HepG2 (cell line): ENCODE data around the gene EPHA1. TPM values are rescaled to one million over a fixed set of nuclear protein-coding genes. Genes with fewer than 3 reads are reported as not detected.

ENCODE experiments used
- FOXO1 ChIP-seq: sonication (generic); formaldehyde crosslinking; IDR thresholded peaks from 2 replicates; pipeline ENCODE4 v1.4.0; 2020; ENCODE audit warnings: missing genetic modification reagents
- IKZF1 ChIP-seq: fragments of 450-650 bp; IDR thresholded peaks from 2 replicates; pipeline ENCODE4 v1.7.1; 2016
- KAT2B ChIP-seq: fragments of 150-350 bp; IDR thresholded peaks from 2 replicates; pipeline ENCODE4 v1.6.1; 2014; ENCODE audit warnings: low read depth, low read length, borderline replicate concordance
- KLF9 ChIP-seq: IDR thresholded peaks from 2 replicates; pipeline ENCODE4 v1.6.1; 2016; ENCODE audit warnings: low read depth
- MED13 ChIP-seq: sonication (generic); formaldehyde crosslinking; IDR thresholded peaks from 2 replicates; pipeline ENCODE4 v1.5.0; 2020; ENCODE audit warnings: missing genetic modification reagents
- PRDM4 ChIP-seq: sonication (generic); formaldehyde crosslinking; IDR thresholded peaks from 2 replicates; pipeline ENCODE4 v1.9.0; 2021; ENCODE audit warnings: missing genetic modification reagents, borderline replicate concordance
- SP2 ChIP-seq: sonication (generic); formaldehyde crosslinking; IDR thresholded peaks from 2 replicates; pipeline ENCODE4 v1.5.1; 2020; ENCODE audit warnings: mild to moderate bottlenecking, missing genetic modification reagents
- SRSF1 ChIP-seq: fragments of 200-400 bp; formaldehyde crosslinking; optimal IDR thresholded peaks from 2 replicates; pipeline ENCODE3; 2017; ENCODE audit warnings: mild to moderate bottlenecking, low read depth, low read length, moderate library complexity
- ZBTB14 ChIP-seq: sonication (generic); formaldehyde crosslinking; IDR thresholded peaks from 2 replicates; pipeline ENCODE4 v1.4.0; 2020; ENCODE audit warnings: missing genetic modification reagents
- ZFYVE20 ChIP-seq: sonication (generic); formaldehyde crosslinking; IDR thresholded peaks from 2 replicates; pipeline ENCODE4 v1.8.0; 2023; ENCODE audit warnings: low read depth, mild to moderate bottlenecking, moderate library complexity, missing genetic modification reagents, borderline replicate concordance
- ZNF235 ChIP-seq: sonication (generic); formaldehyde crosslinking; IDR thresholded peaks from 2 replicates; pipeline ENCODE4 v1.8.1; 2023; ENCODE audit warnings: mild to moderate bottlenecking, missing genetic modification reagents, borderline replicate concordance
- ZNF256 ChIP-seq: sonication (generic); formaldehyde crosslinking; conservative IDR thresholded peaks from 2 replicates; pipeline ENCODE4 v1.4.0; 2020; ENCODE audit warnings: missing genetic modification reagents
- ZNF263 ChIP-seq: sonication (generic); formaldehyde crosslinking; IDR thresholded peaks from 2 replicates; pipeline ENCODE4 v1.4.0; 2020; ENCODE audit warnings: missing genetic modification reagents
- ZNF274 ChIP-seq: sonication (generic); formaldehyde crosslinking; IDR thresholded peaks from 2 replicates; pipeline ENCODE4 v1.5.1; 2020; ENCODE audit warnings: mild to moderate bottlenecking, missing genetic modification reagents
- ZNF460 ChIP-seq: sonication (generic); formaldehyde crosslinking; IDR thresholded peaks from 2 replicates; pipeline ENCODE4 v1.5.1; 2020; ENCODE audit warnings: missing genetic modification reagents, mild to moderate bottlenecking, borderline replicate concordance
- ZNF546 ChIP-seq: sonication (generic); formaldehyde crosslinking; conservative IDR thresholded peaks from 2 replicates; pipeline ENCODE4 v1.8.1; 2023; ENCODE audit warnings: mild to moderate bottlenecking, missing genetic modification reagents
- polyA plus RNA-seq, 8 experiments: library from polyadenylated mRNA; depleted of rRNA in 3 of 8; stranded (reverse) in 7 of 8; unstranded in 1 of 8; fragments of >200 nt; fragmentation: Illumina TruSeq in 4 of 8; extraction: Trizol in 4 of 8; gene quantifications; 2 replicates each; pipeline versions ENCODE4 v1.2.1 to v1.2.3, GENCODE V29; 2011 to 2016; ENCODE audit warnings: low read depth in 4 of 8, missing spikeins in 1 of 8, mixed read lengths in 1 of 8; ENCODE audit not compliant: insufficient read depth in 1 of 8
- total RNA-seq, 5 experiments: library from RNA; depleted of rRNA; stranded (reverse); fragments of >200 nt; fragmentation: Illumina TruSeq; extraction: Trizol; gene quantifications; 2 replicates each; pipeline ENCODE4 v1.2.3, GENCODE V29; 2016; ENCODE audit warnings: low read depth in 1 of 5
- TF ChIP-seq, protein P1 (sequence below): sonication (generic); formaldehyde crosslinking; IDR thresholded peaks from 2 replicates; pipeline ENCODE4 v1.4.0; 2020; ENCODE audit warnings: mild to moderate bottlenecking, missing genetic modification reagents
- TF ChIP-seq, protein P2 (sequence below): sonication (generic); formaldehyde crosslinking; IDR thresholded peaks from 2 replicates; pipeline ENCODE4 v1.5.0; 2020; ENCODE audit warnings: missing genetic modification reagents
- TF ChIP-seq, protein P3 (sequence below): sonication (generic); formaldehyde crosslinking; IDR thresholded peaks from 2 replicates; pipeline ENCODE4 v1.5.0; 2020; ENCODE audit warnings: mild to moderate bottlenecking, missing genetic modification reagents, moderate library complexity
- TF ChIP-seq, protein P4 (sequence below): sonication (generic); formaldehyde crosslinking; IDR thresholded peaks from 2 replicates; pipeline ENCODE4 v1.4.0; 2020; ENCODE audit warnings: missing genetic modification reagents

The EPHA1 gene
- total and polyA plus RNA-seq, 2 of the 13 experiments (the other 11 are each of a cell fraction or from before 2014, with no cell fraction given), result 4.6 to 17.1 TPM

DNA sequence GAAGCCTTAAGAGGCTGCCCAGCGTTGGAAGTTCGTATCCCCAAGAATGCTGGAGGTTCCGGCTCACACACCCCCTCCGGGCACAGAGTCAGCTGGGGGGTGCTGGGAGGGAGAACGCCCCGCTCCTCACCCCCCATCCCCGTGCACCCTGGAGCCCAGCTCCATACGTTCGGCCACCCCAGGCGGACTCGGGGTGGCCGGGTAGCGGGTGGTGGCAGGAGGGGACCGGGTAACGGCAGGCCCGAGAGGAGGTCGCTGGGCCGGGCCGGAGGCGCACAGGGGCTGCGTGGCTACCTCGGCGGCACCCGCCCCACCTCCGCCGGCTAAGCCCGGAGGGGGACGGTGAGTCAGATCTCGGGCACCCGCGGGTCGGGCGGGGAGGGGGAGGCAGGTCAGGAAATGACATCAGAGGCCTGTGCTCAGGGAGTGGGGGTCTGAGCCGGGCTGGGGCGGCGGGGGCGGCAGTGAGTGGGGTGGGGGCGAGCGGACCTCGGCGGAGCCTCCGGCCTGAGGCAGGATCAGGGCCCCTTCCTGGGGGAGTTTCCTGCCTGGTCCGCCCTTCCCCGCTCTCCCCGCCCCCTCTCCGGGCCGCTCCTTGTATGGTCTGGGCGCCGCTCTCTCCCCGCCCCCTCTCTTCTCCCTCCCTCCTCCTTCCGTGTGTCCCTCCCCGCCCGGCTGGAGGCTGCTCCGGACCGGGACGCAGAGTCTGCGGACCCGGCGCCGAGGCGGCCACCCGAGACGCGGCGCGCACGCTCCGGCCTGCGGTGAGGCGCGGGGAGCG lies 27.8 kb downstream of the EPHA1 start, which contains the start of gene ZYX (continued):
- TF ChIP-seq ZNF235 (CRISPR knock-in tag) (peak; percentile 70; the same call in 1 of the 2 replicates), ZNF546 (CRISPR knock-in tag) (peak; percentile 47), ZNF263 (no peak), SP2 (CRISPR knock-in tag) (peak; percentile 47; the same call in 1 of the 2 replicates), FOXO1 (CRISPR knock-in tag) (peak; percentile 13; the same call in 1 of the 2 replicates), ZNF256 (CRISPR knock-in tag) (no peak), MED13 (CRISPR knock-in tag) (no peak), KLF9 (CRISPR knock-in tag) (no peak), SRSF1 (peak; percentile 85), PRDM4 (no peak), IKZF1 (no peak), ZNF460 (no peak), ZNF274 (CRISPR knock-in tag) (0 out of 2 replicates have a peak, but pooled peaks have one; percentile 13), ZBTB14 (no peak), ZFYVE20 (no peak), KAT2B (no peak)
- TF ChIP-seq, protein P1, sequence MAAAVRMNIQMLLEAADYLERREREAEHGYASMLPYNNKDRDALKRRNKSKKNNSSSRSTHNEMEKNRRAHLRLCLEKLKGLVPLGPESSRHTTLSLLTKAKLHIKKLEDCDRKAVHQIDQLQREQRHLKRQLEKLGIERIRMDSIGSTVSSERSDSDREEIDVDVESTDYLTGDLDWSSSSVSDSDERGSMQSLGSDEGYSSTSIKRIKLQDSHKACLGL (CRISPR knock-in tag), result peak; percentile 30; the same call in 1 of the 2 replicates
- TF ChIP-seq, protein P2, sequence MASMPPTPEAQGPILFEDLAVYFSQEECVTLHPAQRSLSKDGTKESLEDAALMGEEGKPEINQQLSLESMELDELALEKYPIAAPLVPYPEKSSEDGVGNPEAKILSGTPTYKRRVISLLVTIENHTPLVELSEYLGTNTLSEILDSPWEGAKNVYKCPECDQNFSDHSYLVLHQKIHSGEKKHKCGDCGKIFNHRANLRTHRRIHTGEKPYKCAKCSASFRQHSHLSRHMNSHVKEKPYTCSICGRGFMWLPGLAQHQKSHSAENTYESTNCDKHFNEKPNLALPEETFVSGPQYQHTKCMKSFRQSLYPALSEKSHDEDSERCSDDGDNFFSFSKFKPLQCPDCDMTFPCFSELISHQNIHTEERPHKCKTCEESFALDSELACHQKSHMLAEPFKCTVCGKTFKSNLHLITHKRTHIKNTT (CRISPR knock-in tag), result no peak
- TF ChIP-seq, protein P3, sequence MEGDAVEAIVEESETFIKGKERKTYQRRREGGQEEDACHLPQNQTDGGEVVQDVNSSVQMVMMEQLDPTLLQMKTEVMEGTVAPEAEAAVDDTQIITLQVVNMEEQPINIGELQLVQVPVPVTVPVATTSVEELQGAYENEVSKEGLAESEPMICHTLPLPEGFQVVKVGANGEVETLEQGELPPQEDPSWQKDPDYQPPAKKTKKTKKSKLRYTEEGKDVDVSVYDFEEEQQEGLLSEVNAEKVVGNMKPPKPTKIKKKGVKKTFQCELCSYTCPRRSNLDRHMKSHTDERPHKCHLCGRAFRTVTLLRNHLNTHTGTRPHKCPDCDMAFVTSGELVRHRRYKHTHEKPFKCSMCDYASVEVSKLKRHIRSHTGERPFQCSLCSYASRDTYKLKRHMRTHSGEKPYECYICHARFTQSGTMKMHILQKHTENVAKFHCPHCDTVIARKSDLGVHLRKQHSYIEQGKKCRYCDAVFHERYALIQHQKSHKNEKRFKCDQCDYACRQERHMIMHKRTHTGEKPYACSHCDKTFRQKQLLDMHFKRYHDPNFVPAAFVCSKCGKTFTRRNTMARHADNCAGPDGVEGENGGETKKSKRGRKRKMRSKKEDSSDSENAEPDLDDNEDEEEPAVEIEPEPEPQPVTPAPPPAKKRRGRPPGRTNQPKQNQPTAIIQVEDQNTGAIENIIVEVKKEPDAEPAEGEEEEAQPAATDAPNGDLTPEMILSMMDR (CRISPR knock-in tag), result no peak
- TF ChIP-seq, protein P4, sequence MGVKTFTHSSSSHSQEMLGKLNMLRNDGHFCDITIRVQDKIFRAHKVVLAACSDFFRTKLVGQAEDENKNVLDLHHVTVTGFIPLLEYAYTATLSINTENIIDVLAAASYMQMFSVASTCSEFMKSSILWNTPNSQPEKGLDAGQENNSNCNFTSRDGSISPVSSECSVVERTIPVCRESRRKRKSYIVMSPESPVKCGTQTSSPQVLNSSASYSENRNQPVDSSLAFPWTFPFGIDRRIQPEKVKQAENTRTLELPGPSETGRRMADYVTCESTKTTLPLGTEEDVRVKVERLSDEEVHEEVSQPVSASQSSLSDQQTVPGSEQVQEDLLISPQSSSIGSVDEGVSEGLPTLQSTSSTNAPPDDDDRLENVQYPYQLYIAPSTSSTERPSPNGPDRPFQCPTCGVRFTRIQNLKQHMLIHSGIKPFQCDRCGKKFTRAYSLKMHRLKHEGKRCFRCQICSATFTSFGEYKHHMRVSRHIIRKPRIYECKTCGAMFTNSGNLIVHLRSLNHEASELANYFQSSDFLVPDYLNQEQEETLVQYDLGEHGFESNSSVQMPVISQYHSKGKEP (CRISPR knock-in tag), result no peak
